GM12878 (cell line): Measurements from ENCODE around the gene STRBP.

Source experiments
- MAX ChIP-seq: IDR thresholded peaks from 2 replicates; pipeline ENCODE4 v1.6.1; 2012; ENCODE audit warnings: low read depth, low read length, improper control_type of control experiment
- POLR2AphosphoS5 ChIP-seq: IDR thresholded peaks from 2 replicates; pipeline ENCODE4 v1.6.1; 2011; ENCODE audit warnings: mild to moderate bottlenecking, low read length, inconsistent platforms

- TF ChIP-seq MAX = no peak
- TF ChIP-seq POLR2AphosphoS5 = no peak
Observed at GRCh38 chr9:123262338-123262737, 6.0 kb downstream of the STRBP start.
